T follicular helper cell (primary cell): ENCODE measurements around the gene BRSK2.
"Not testable (repeated sequence)": the region's sequence is repeated elsewhere in the genome, so short reads cannot be mapped to it uniquely, and the experiment has no call there.

Source experiments
- DNase-seq: peaks from one replicate; pipeline ENCODE4 v3.0.0-alpha.2; 2020; ENCODE audit warnings: low read depth

Gene BRSK2

DNA sequence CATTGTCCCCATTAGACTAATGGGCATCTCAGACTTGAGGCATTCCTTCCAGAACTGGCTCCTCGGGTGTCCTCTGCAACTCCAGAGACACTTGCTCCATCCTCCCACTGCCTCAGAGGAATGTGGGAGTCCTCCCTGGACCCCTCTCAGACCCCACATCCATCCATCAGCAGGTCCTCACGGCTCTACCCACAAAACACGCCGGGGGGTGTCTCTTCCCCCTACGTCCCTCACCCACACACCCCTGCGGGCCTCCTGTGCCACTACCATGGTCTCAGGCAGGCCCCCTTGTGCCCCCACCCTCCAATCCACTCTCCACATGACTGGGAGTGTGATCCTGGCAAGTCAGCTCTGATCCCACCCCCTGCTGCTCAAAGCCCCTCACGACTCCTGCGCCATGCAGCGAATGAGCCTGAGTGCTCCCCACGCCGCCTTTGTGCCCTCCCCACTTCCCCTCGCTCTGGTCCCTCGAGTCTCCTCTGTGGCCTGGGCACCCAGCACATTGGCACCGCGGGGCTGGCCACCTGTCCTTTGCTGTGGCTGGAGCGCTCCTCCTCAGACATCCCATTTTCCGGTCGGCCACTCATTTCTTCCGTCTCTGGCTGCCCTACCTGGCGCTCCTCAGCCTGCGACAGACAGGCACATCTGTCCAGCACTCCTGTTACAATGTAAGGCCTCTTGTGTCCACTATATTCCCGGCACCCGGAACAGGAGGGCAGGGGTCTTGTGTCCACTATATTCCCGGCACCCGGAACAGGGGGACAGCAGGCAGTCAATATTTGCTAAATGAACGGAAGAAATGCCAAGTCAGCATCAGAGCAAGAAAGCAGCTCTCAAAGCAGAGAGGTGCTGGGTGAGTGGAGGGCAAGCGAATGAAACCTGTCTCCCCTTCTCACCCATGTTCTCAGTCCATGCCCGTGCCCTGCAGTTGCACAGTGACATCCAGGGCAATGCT is 111.0 kb downstream of the BRSK2 start:
- no peak for DNase-seq

DNA sequence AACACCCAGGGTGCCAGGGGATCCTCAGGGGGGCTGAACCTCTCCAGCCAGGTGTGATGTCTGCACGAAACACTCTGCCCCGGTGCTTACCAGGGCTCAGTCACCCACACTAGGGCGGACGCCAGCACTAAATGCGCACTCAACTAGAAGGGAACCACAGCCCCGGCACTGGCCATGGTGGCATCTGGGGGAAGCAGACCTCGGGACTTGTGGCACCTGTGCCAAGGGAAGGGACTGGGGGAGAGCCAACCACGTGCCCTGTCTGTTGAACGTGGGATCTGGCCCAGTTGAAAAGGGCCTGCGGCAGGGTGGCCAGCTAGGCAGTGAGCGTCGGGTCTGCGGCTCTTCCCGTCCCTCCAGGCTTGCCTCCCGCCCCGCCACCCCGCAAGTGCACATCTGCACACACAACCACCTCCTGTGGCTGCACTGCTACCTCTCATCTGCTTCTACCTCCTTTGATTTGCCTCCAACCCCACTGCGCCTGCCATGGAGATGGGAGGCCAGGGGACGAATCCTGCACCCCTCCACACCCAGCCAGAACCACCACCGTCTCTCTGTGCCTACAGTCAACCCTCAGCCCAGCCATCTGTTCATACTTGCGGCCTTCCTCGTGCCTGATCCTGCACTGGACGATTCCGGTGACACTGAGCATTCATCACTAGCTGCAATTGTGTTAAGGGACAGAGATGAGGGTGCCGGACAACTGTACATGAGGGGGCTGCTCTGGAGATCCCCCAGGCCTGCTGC is 111.9 kb downstream of the BRSK2 start:
- DNase-seq, result no peak

DNA sequence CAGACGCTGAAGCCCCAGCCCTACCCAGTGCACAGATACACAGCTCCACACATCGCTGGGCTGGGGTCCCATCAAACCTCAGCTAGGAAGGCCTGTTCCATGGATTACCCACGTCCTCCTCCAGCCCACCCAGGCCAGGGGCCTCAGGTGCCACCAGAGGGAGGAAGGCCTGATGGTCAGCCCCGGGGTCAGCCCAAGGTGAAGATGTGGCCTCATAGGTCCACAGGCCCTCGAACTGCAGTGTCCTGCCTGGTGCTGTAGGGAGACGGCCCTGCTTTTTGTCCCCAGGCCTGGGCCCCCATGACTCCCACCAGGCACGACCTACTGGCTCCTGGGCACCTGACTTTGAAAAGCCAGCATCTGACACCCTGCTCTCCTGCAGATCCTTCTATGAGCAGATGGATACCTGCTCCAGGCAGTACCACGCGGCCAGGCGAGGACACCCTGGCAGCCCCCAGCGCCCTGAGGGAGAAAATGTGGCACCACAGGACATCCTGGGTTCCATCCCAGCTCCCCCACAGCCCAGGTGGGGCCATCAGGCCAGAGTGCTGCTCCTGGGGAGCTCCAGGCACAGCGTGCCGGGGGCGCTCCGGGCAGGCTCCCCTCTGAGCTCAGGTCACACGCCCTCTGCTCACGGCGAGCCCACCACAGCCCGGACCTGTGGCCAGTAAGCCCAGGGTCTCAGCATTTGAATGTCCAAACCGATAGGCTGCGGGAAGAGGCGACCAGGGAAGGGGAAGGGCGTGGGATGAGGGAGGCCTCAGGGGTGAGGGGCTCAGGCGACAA is 112.6 kb downstream of the BRSK2 start:
- no peak for DNase-seq

DNA sequence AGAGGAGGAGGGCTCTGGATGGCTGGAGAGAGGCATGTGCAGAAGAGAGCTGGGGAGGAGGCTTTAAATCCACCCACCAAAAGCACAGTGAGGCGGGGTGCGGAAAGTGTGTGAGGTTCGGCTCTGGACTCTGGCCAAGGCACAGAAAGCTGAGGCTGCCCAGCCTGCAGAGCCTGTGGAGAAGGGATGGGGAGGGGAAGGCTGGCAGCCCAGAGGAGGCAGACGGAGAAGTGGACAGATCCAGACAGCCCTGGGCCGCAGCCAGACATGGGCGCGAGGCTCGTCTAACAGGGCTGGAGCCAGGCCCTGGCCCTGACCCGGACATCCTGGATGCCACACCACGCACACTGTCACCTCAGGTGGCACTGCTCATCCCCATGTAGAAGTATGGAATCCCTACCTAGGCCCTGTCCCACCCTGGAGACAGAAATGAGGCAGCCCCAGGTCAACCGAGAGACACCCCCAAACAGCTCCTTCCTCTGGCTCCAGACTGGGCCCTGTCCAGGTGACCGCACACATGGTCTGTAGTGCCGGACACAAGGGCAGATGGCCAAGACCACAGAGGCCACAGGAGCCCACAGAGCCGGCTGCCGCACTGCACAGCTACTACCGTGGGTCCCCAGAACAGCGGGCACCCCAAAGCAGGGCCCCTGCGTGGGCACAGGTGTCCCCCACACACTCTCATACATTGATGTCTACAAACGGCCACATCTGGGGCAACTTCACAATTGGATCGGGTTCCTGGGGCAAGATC is 113.4 kb downstream of the BRSK2 start:
- DNase-seq, result no peak

DNA sequence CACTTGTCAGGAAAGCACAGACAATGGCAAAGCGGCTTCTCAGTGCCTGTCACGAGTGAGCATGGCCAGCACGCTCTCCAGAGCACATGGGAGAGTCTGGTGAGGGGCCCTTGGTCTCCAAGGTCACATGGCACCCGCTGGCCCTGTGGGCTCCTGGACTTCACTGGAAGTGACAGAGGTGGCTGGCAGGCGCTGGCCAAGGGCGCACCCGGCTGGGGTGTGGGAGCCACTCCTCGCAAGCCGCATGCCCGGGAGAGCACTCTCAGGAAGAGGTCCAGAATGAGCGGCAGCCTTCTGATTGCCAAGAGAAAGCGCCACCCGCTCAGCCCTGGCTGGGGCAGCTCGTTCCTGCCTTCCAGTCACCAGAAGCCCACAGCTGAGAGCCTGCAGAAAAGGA is 114.0 kb downstream of the BRSK2 start:
- DNase-seq, result no peak

DNA sequence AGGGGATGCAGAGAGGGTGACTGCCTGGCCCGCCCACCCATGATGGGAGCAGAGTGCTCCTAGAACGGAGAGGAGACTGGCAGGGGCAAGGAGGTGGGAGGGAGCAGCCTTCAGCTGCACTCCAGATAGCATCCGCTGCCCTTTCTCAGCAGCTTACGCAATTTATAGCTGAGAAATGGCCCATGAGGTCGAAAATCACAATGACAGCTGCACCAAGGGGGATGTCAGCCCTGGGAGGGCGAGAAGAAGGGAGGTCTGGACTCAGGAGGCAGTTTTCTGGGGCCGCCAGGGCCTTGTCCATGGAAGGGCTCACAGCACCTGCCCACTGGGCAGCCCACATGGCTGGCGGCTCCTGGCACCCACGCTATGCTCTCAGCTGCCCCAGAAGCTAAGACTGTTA is 114.4 kb downstream of the BRSK2 start:
- DNase-seq, result no peak

DNA sequence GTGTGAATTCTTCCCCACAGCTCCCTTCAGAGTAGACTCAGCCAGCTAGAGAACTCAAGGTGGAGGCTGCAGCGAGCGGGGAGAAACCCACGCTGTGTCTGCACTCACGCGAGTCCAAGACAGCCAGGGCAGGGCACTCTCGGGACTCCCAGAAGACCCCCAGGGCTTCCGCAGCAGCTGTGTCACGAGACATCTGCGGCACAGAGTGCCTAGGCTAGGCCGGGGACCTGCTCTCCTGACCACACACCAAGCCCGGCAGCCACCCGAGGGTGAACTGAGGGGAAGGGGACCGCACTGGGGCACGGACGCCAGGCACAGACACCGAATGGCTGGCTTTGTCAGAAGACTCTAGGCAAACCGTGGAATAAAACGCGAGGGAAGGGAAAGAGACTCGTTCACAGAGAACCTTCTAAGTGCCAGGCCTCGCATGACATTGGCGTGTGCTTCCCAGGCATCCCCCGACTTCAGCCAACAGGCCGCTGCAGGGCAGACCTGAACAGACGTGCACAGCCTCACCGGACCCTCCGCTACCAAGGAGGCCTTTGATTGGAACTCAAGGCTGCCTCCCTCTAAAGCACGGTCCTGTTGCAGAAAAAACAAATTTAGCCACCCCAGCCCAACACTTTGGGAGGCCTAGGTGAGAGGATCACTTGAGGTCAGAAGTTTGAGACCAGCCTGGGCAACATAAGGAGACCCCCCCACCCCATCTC is 115.0 kb downstream of the BRSK2 start:
- DNase-seq, result no peak

DNA sequence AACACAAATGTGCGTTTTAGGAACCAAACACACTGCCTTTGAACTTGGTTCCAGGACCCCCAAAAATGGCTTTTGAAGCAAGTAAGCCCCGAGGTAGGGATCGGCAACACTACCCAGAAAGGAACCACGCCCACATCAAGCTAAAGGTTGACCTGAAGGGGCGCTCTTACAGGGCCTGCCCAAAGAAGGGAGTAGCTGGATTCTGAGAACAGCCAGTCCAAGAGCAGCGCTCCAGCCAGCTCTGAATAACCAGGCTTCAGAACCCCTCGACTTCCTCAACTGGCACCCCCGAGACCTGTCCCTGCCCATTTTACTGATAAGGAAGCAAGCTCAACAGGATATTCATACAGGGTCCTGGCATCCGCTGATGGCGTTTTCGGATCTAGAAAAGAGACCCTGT is 115.7 kb downstream of the BRSK2 start:
- no peak for DNase-seq

DNA sequence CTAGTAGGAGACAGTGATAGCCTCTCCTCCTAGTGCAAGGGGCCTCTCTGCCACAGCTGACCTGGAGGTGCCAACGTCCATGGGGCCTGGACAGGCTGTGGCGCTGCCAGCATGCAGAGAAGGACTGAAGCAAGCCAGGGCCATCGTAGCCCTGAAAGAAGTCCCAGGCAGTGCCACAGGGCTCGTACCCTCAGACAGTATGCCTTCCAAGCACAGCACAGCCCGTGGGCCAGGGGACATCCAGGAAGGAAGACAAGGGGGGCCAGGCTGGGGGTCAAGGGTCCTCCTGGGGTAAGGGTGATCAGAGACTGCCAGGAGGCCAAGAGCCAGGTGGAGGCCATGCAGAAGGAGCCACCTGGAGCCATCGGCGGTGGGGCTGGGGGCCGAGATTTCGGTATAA is 117.2 kb downstream of the BRSK2 start:
- no peak for DNase-seq

DNA sequence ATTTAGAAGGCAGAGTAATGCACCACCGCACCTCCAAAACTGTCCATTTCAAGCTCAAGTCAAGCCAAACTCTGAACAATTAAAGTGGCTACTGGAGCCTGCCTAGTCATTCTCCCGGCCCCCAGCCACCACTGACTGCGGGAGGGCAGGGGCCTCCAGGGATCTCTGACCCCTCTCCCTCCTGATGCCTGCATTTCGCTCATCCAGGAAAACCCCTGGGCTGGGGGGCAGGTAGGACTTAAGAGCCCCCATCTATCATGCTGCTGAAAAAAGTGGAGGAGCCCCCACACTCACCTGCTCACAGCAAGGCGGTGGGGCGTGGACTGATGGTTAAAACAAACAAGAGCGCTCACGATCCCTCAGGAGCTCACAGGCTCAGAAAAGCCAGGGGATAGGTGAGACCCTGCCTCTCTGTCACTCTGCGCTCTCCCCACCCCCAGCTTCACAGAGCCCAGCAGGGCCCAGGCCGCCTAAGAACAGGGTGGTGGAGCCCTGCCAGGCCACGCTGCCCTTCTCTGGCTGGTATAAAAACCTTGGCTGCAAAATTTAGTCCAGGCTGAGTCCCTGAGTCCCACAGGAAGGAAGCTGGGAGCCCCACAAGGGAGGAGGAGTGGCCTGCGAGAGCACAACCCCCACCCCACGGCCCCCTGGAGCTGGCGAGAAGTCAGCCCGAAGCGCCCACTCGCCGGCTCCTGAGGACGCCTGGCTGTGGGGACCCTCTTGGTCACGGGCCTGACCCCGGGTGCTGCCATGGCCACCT is 117.8 kb downstream of the BRSK2 start:
- no peak for DNase-seq

DNA sequence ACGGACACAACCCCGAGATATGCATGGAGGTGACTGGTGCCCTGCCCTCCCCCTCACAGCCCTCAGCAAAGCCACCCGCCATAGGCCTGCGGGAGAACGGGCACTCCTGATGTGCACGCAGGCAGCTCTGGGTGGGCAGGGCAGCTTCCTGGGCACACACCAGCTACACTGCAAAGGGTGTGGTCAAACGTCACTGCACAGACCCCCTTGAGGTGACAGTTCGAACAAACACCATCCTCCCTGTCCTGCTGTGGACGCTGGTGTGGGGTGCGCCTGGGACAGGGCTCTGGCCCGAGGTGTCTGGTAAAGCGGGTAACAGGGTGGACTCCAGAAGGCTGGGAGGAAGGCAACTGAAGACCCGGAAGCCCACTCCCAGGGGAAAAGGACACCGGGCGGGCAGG is 118.8 kb downstream of the BRSK2 start:
- no peak for DNase-seq

DNA sequence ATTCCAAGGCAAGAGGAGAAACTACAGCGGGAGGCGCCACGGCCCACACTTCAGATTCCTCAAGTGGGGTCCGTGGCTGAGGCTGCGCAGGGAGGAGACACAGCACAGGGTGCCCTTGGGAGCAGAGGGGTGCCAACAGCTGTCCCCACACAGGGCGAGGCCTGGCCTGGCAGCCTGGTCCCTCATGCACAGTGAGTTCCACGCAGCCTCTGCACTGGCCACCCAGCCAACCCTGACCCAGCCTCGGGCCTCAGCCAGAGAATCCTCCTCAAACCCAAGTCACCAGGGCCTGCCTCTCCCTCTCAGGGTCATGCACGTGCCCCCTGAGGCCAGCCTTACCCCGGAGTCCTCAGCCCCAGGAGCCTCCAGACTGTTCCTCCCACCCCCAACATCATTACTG is 119.3 kb downstream of the BRSK2 start:
- DNase-seq, result no peak

DNA sequence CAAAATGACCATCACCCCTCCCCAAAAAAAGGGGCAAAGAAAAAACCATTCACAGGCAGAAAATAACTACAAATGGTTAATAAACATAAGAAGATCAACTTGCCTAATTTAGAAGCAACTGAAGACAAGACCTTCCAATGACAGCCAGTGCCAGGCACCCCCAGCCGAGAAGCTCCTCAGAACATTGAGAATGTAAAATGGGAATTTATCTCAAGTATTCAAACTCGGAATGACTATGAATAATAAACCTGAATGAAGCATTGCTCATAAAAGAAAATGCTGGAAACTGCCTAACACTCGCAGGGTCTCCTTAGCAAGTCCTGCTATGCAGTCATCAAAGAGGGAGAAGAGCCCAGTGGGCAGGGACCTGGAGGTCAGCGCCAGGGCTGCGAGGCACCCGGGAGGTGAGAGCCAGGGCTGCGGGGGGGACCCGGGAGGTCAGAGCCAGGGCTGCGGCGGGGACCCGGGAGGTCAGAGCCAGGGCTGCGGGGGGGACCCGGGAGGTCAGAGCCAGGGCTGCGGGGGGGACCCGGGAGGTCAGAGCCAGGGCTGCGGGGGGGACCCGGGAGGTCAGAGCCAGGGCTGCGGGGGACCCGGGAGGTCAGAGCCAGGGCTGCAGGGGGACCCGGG is 120.0 kb downstream of the BRSK2 start:
- DNase-seq, result no peak

DNA sequence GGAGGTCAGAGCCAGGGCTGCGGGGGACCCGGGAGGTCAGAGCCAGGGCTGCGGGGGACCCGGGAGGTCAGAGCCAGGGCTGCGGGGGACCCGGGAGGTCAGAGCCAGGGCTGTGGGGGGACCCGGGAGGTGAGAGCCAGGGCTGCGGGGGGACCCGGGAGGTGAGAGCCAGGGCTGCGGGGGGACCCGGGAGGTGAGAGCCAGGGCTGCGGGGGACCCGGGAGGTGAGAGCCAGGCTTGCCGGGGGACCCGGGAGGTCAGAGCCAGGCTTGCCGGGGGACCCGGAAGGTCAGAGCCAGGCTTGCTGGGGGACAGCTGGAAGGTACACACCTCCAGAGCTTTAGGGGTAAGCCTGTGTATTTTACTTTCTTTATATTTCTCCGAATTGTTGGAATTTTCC is 120.6 kb downstream of the BRSK2 start:
- DNase-seq, result not testable (repeated sequence)

DNA sequence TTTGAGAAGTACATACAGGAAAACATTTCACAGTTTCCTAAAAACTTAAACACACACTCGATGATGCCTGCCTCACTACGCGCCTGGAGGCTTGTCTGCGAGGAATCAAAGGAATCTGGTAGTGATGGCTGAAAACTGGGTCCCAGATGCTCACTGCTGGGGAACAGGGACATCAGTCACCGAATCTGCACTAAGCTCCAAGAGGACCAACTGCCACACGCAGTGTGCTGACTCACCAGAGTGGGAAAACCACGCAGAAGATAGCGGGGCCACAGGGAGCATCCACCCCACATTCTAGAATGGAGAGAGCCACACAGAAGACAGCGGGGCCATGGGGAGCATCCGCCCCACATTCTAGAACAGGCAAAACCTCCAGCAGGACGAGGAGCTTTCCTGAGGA is 121.2 kb downstream of the BRSK2 start:
- DNase-seq, result no peak

DNA sequence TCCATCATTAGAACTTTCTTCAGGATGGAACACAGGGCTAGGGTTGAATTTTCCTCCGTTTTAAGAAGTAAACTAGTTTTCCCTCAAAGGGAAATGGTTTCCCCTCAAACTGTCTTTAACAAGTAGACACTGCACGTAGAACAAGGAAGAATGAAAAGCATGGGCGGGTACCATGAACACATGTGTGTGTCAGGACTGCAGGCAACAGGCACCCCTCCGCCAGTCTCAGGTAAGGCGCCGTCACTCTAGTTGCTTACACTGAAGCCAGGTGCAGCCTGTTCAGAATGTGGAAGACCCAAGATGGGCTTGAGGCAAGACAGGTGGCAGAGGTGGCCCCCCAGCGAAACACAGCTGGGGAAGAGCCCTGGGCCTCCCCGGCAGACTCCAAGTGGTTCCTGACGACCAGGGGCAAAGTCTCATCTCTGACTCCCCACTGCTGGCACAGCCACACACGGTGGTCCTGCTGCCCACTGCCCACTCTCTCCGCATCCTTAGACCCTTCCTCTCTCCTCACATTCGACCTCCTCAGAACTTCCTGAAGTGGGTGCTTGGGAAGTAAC is 122.3 kb downstream of the BRSK2 start:
- no peak for DNase-seq
